K562 (cell line): ENCODE results near the gene CTNNBL1. TPM values are rescaled to one million over a fixed set of nuclear protein-coding genes. Genes with fewer than 3 reads are reported as not detected.

Experiments
- ATAC-seq: fragments of 200-7000 bp; cut with Tn5 transposase; 3 replicates; pipeline ENCODE4 v1.9.1; 2020; ENCODE audit warnings: moderate library complexity
- BruUV-seq: library from RNA; stranded (reverse); fragments of 400-500 nt; replicated peaks from 2 replicates; lab custom pipeline; 2021; lab: Mats Ljungman, UMichigan
- CTCF ChIA-PET: fragments of 300-600 bp; formaldehyde crosslinking; extraction: SDS; loops from one replicate; lab custom pipeline; 2021; ENCODE audit warnings: low intra/inter-chr PET ratio; lab: Yijun Ruan, JAX
- POLR2A ChIA-PET: fragments of 300-600, 350-650 bp; sonication (Branson Sonifier 250); formaldehyde crosslinking; extraction: SDS; loops from one replicate; lab custom pipeline; 2021; ENCODE audit warnings: antibody characterized with exemption, inconsistent platforms; lab: Yijun Ruan, JAX
- DNase-seq, 4 experiments: peaks; one replicate each; pipeline versions ENCODE4 v3.0.0 to v3.0.0-alpha.2; 2011 to 2018; ENCODE audit warnings: low spot score in 3 of 4, mixed read lengths in 3 of 4; ENCODE audit errors: extremely low read depth in 1 of 4
- FAIRE-seq: peaks from 2 replicates; lab custom pipeline; 2011; peaks lifted over from hg19 to GRCh38; lab: Jason Lieb, UNC
- H2AFZ ChIP-seq: 2 replicates; pipeline ENCODE4 v1.6.0; 2011; ENCODE audit warnings: low read depth, low read length, control low read depth, inconsistent platforms
- H3K27ac ChIP-seq: fragments of 200-600 bp; 3 replicates; pipeline ENCODE4 v1.8.0; 2011; ENCODE audit warnings: low read depth, mild to moderate bottlenecking, control low read depth, inconsistent platforms, low read length, moderate library complexity, mixed read lengths; ENCODE audit errors: extremely low read depth
- H3K27me3 ChIP-seq, 2 experiments: fragments of 300-600 bp in 1 of 2; 2 replicates in 1 of 2; 3 replicates in 1 of 2; pipeline versions ENCODE4 v1.6.0 to v1.8.0; 2011; ENCODE audit warnings: inconsistent platforms in 2 of 2, low read length in 2 of 2, mild to moderate bottlenecking in 1 of 2, mixed read lengths in 1 of 2, moderate library complexity in 1 of 2; ENCODE audit not compliant: control insufficient read depth in 2 of 2, insufficient read depth in 2 of 2
- H3K36me3 ChIP-seq: fragments of 300-600 bp; 3 replicates; pipeline ENCODE4 v1.8.0; 2011; ENCODE audit warnings: mild to moderate bottlenecking, low read length, inconsistent platforms; ENCODE audit not compliant: control insufficient read depth, insufficient read depth
- H3K4me1 ChIP-seq, 2 experiments: fragments of 200-600 bp in 1 of 2; replicated peaks in 1 of 2; 2 replicates in 1 of 2; 3 replicates in 1 of 2; pipeline versions ENCODE4 v1.5.1 to v1.8.0; 2011; ENCODE audit warnings: inconsistent platforms in 2 of 2, low read length in 2 of 2, mild to moderate bottlenecking in 1 of 2, mixed read lengths in 1 of 2, moderate library complexity in 1 of 2; ENCODE audit not compliant: control insufficient read depth in 2 of 2, insufficient read depth in 2 of 2
- H3K4me2 ChIP-seq: 2 replicates; pipeline ENCODE4 v1.6.1; 2011; ENCODE audit warnings: low read length, control low read depth, inconsistent platforms, mixed read lengths; ENCODE audit not compliant: insufficient read depth
- H3K4me3 ChIP-seq: fragments of 200-600 bp; sonication (generic), shearing (Covaris generic); 2 replicates; pipeline ENCODE4 v1.5.1; 2016; ENCODE audit warnings: control low read depth, inconsistent platforms
- H3K79me2 ChIP-seq: fragments of 200-600 bp; 3 replicates; pipeline ENCODE4 v1.8.0; 2011; ENCODE audit warnings: low read length, inconsistent platforms; ENCODE audit not compliant: control insufficient read depth, insufficient read depth
- H3K9ac ChIP-seq, 2 experiments: 2 replicates each; pipeline versions ENCODE4 v1.6.0 to v1.6.1; 2011; ENCODE audit warnings: low read depth in 2 of 2, low read length in 2 of 2, control low read depth in 1 of 2, inconsistent platforms in 1 of 2, mild to moderate bottlenecking in 1 of 2, mixed read lengths in 1 of 2; ENCODE audit not compliant: insufficient read depth in 1 of 2
- H3K9me1 ChIP-seq: one replicate; pipeline ENCODE4 v1.6.0; 2011; ENCODE audit warnings: inconsistent platforms, mild to moderate bottlenecking, low read length, moderate library complexity; ENCODE audit not compliant: control insufficient read depth, insufficient read depth
- H3K9me3 ChIP-seq: replicated peaks from 2 replicates; pipeline ENCODE4 v1.5.1; 2011; ENCODE audit warnings: low read depth, low read length, inconsistent platforms; ENCODE audit not compliant: control insufficient read depth, insufficient read depth
- H4K20me1 ChIP-seq: replicated peaks from 2 replicates; pipeline ENCODE4 v1.6.1; 2011; ENCODE audit warnings: low read length, inconsistent platforms, mixed read lengths; ENCODE audit not compliant: control insufficient read depth, insufficient read depth
- BRF1 ChIP-seq: IDR thresholded peaks from 3 replicates; pipeline ENCODE4 v1.6.1; 2011; ENCODE audit warnings: borderline replicate concordance, mild to moderate bottlenecking; ENCODE audit not compliant: insufficient read length; ENCODE audit errors: extremely low read depth
- CBFA2T3 ChIP-seq: fragments of 450-650 bp; IDR thresholded peaks from 2 replicates; pipeline ENCODE4 v1.6.1; 2017
- GATAD2A ChIP-seq: fragments of 450-650 bp; IDR thresholded peaks from 2 replicates; pipeline ENCODE4 v1.6.1; 2017
- NCOA6 ChIP-seq: fragments of 450-650 bp; IDR thresholded peaks from 2 replicates; pipeline ENCODE4 v1.6.1; 2017; ENCODE audit warnings: mild to moderate bottlenecking
- RAD21 ChIP-seq, 2 experiments: fragments of 250-450 bp in 1 of 2; fragments of 450-650 bp in 1 of 2; sonication (Bioruptor Pico) in 1 of 2; formaldehyde crosslinking in 1 of 2; IDR thresholded peaks in 1 of 2; conservative IDR thresholded peaks in 1 of 2; 2 replicates each; pipeline versions ENCODE4 v1.4.0 to v1.8.0; 2020 to 2022; ENCODE audit warnings: mild to moderate bottlenecking in 2 of 2, moderate library complexity in 1 of 2
- ZBTB17 ChIP-seq: fragments of 450-650 bp; formaldehyde crosslinking; IDR thresholded peaks from 2 replicates; pipeline ENCODE4 v1.4.0; 2020; ENCODE audit warnings: mild to moderate bottlenecking
- WGBS: fragments of 100-300 bp; shearing (Covaris generic); methylation state at CpG from one replicate; pipeline ENCODE4 v1.1.6; 2016; ENCODE audit warnings: low coverage, mixed read lengths; ENCODE audit not compliant: insufficient coverage; ENCODE audit errors: missing lambda C conversion rate; 5-methylcytosine and 5-hydroxymethylcytosine counted together
- in situ Hi-C: fragments of 300-500 bp; cut with MboI; formaldehyde crosslinking; loops from 4 replicates; pipeline ENCODE4 v1.15.0; 2018; ENCODE audit warnings: inconsistent platforms, mixed read lengths
- intact Hi-C: fragments of 100-400 bp; cut with micrococcal nuclease; formaldehyde crosslinking; loops from 2 replicates; pipeline ENCODE4 v1.14.2; 2022
- polyA plus RNA-seq, 8 experiments: library from polyadenylated mRNA; depleted of rRNA in 4 of 8; stranded (reverse) in 5 of 8; unstranded in 3 of 8; fragments of >200 nt; fragmentation: Nextera tagmentation in 2 of 8; fragmentation: Illumina TruSeq in 1 of 8; extraction: Ambion mirVana in 2 of 8; extraction: Trizol in 1 of 8; gene quantifications; 2 replicates each; pipeline versions ENCODE4 v1.2.1 to v1.2.3, GENCODE V29; 2011 to 2014; ENCODE audit warnings: inconsistent platforms in 1 of 8, missing spikeins in 1 of 8
- total RNA-seq, 7 experiments: library from RNA; depleted of rRNA in 6 of 7; stranded (reverse); fragments of >200 nt in 6 of 7; fragmentation: Illumina TruSeq in 2 of 7; extraction: Trizol in 2 of 7; gene quantifications; 2 replicates each; pipeline versions ENCODE4 v1.2.1 to v1.2.3, GENCODE V29; 2011 to 2021; ENCODE audit warnings: low replicate concordance in 1 of 7

The CTNNBL1 gene
- total and polyA plus RNA-seq, 9 of the 15 experiments (the other 6 are each of a cell fraction or from before 2014, with no cell fraction given) = 32.4 to 85.6 (median 43.6) TPM

GRCh38 chr20:37759761-37760209 lies 66.0 kb downstream of the CTNNBL1 start:
- FAIRE-seq = no peak

GRCh38 chr20:37760322-37760721 lies 66.5 kb downstream of the CTNNBL1 start:
- ChIA-PET POLR2A (no interaction called here), CTCF (no interaction called here)
- H3K36me3 ChIP-seq = no peaks in the 10 kb centered on the region; the same call in 1 of the 3 replicates
- in situ Hi-C loops (no loop called here), intact Hi-C loops (no loop called here)
- DNase-seq (no peak), ATAC-seq (no peak), FAIRE-seq (no peak)
- no peak overlapping the region for H3K27ac ChIP-seq
- no peaks in the 10 kb centered on the region for H3K27me3 ChIP-seq
- no peak overlapping the region for H2AFZ ChIP-seq
- no TSS peak for BruUV-seq
- TF ChIP-seq ZBTB17 (CRISPR knock-in tag) (no peak), GATAD2A (no peak), CBFA2T3 (peak; percentile 6; the same call in 1 of the 2 replicates)
- H3K9me3 ChIP-seq = no peaks in the 10 kb centered on the region
- no peak overlapping the region for H3K4me3 ChIP-seq
- H3K4me1 ChIP-seq = no peaks in the 10 kb centered on the region
- H3K4me2 ChIP-seq = no peak overlapping the region
- no peaks in the 10 kb centered on the region for H3K79me2 ChIP-seq
- H4K20me1 ChIP-seq = no peaks in the 10 kb centered on the region
- WGBS = 73% methylated on average over 2 of the region's 2 CpGs
- no peak overlapping the region for H3K9ac ChIP-seq
- no peaks in the 10 kb centered on the region for H3K9me1 ChIP-seq

More at GRCh38 chr20:37759761-37760209, 66.0 kb downstream of the CTNNBL1 start:
- BruUV-seq = no TSS peak
- no peaks in the 10 kb centered on the region for H3K4me1 ChIP-seq
- ChIA-PET CTCF (no interaction called here), POLR2A (interaction anchor here (0.7 kb wide), 1 partner anchor 348 kb away, joined by 3 read pairs; no protein-coding TSS in a partner anchor)
- H3K36me3 ChIP-seq = no peaks in the 10 kb centered on the region; the same call in 1 of the 3 replicates
- 89% methylated on average over 5 of the region's 5 CpGs for WGBS
- no peak overlapping the region for H3K9ac ChIP-seq
- intact Hi-C loops = no loop called here
- H2AFZ ChIP-seq = no peak overlapping the region
- H3K27me3 ChIP-seq = no peaks in the 10 kb centered on the region
- H3K27ac ChIP-seq = no peak overlapping the region
- H4K20me1 ChIP-seq = no peaks in the 10 kb centered on the region
- no peak overlapping the region for H3K4me2 ChIP-seq
- no peak overlapping the region for H3K4me3 ChIP-seq
- DNase-seq (no peak), ATAC-seq (no peak)
- no peaks in the 10 kb centered on the region for H3K9me1 ChIP-seq
- no peaks in the 10 kb centered on the region for H3K9me3 ChIP-seq
- in situ Hi-C loops = no loop called here
- TF ChIP-seq BRF1 (no peak), NCOA6 (no peak), RAD21 (CRISPR knock-in tag; conservative IDR thresholded peaks at IDR 0.05 in 1 of 2, IDR thresholded peaks at IDR 0.05 in 1 of 2) (no peak)
- H3K79me2 ChIP-seq = no peaks in the 10 kb centered on the region
